HCT116 (cell line): Measurements from ENCODE around the gene GOLIM4. TPM values are rescaled to one million over a fixed set of nuclear protein-coding genes. Genes with fewer than 3 reads are reported as not detected.

ENCODE experiments used
- ATAC-seq: fragments of 200-7000 bp; cut with Tn5 transposase; 2 replicates; pipeline ENCODE4 v1.9.1; 2020; ENCODE audit warnings: mild to moderate bottlenecking, moderate library complexity
- BruUV-seq: library from RNA; stranded (reverse); fragments of 400-500 nt; replicated peaks from 2 replicates; lab custom pipeline; 2021; lab: Mats Ljungman, UMichigan
- CTCF ChIA-PET: fragments of 300-600 bp; sonication (Branson Sonifier 250); formaldehyde crosslinking; loops from one replicate; lab custom pipeline; 2021; ENCODE audit warnings: antibody characterized with exemption; lab: Charles Lee
- POLR2A ChIA-PET: fragments of 300-600, 350-600 bp; sonication (Branson Sonifier 250); formaldehyde crosslinking; loops from one replicate; lab custom pipeline; 2021; ENCODE audit warnings: antibody characterized with exemption; lab: Charles Lee
- RAD21 ChIA-PET, 2 experiments: fragments of 300-600 bp; sonication (Branson Sonifier 250); formaldehyde crosslinking; loops; one replicate each; lab custom pipeline; 2023; ENCODE audit warnings: low total read pairs in 2 of 2; ENCODE audit not compliant: uncharacterized antibody in 2 of 2, unreplicated experiment in 2 of 2, low non-redundant PET in 1 of 2; lab: Charles Lee
- DNase-seq: peaks from one replicate; pipeline ENCODE4 v3.0.0-alpha.2; 2010; ENCODE audit warnings: low read depth, low spot score
- H2AFZ ChIP-seq: fragments of 200-600 bp; shearing (Covaris generic), sonication (generic); 2 replicates; pipeline ENCODE4 v1.6.1; 2017; ENCODE audit warnings: low read depth, mixed run types, mixed read lengths, antibody characterized with exemption, low read length; ENCODE audit not compliant: poor library complexity, severe bottlenecking
- H3K27ac ChIP-seq: 2 replicates; pipeline ENCODE4 v1.5.1; 2012; ENCODE audit warnings: low read depth, low read length
- H3K27me3 ChIP-seq: fragments of 200-600 bp; sonication (generic); 2 replicates; pipeline ENCODE4 v1.6.1; 2016; ENCODE audit warnings: mixed run types, low read length, mixed read lengths; ENCODE audit not compliant: insufficient read depth
- H3K36me3 ChIP-seq, 2 experiments: fragments of 200-500 bp in 1 of 2; fragments of 200-600 bp in 1 of 2; sonication (Bioruptor generic) in 1 of 2; sonication (generic) in 1 of 2; 2 replicates each; pipeline versions ENCODE4 v1.5.1 to v1.6.1; 2014 to 2016; ENCODE audit warnings: low read length in 2 of 2, inconsistent platforms in 1 of 2, mixed read lengths in 1 of 2, mixed run types in 1 of 2; ENCODE audit not compliant: insufficient read depth in 2 of 2, control insufficient read depth in 1 of 2
- H3K4me1 ChIP-seq, 2 experiments: fragments of 200-600 bp in 1 of 2; sonication (generic) in 1 of 2; 2 replicates each; pipeline versions ENCODE4 v1.5.1 to v1.6.1; 2012 to 2017; ENCODE audit warnings: low read length in 2 of 2, inconsistent platforms in 1 of 2, mild to moderate bottlenecking in 1 of 2, mixed read lengths in 1 of 2, mixed run types in 1 of 2, moderate library complexity in 1 of 2; ENCODE audit not compliant: insufficient read depth in 2 of 2, control insufficient read depth in 1 of 2
- H3K4me2 ChIP-seq: fragments of 200-600 bp; sonication (generic); 2 replicates; pipeline ENCODE4 v1.6.1; 2017; ENCODE audit warnings: mixed run types, low read length, mixed read lengths
- H3K4me3 ChIP-seq, 2 experiments: fragments of 200-600 bp in 1 of 2; sonication (generic) in 1 of 2; replicated peaks in 1 of 2; 2 replicates each; pipeline ENCODE4 v1.5.1; 2011 to 2016; ENCODE audit warnings: low read length in 2 of 2, control low read depth in 1 of 2, low read depth in 1 of 2, mild to moderate bottlenecking in 1 of 2, mixed read lengths in 1 of 2, mixed run types in 1 of 2
- H3K79me2 ChIP-seq: fragments of 200-600 bp; sonication (generic); 2 replicates; pipeline ENCODE4 v1.6.1; 2017; ENCODE audit warnings: mild to moderate bottlenecking, mixed run types, low read length, moderate library complexity, mixed read lengths; ENCODE audit not compliant: insufficient read depth
- H3K9ac ChIP-seq: fragments of 200-600 bp; sonication (generic); 2 replicates; pipeline ENCODE4 v1.6.1; 2016; ENCODE audit warnings: low read length, mixed read lengths
- H3K9me2 ChIP-seq: fragments of 200-600 bp; sonication (generic), shearing (Covaris generic); 2 replicates; pipeline ENCODE4 v1.6.1; 2017; ENCODE audit warnings: mixed run types, mild to moderate bottlenecking, moderate library complexity; ENCODE audit not compliant: insufficient read depth
- H3K9me3 ChIP-seq, 2 experiments: fragments of 200-500 bp in 1 of 2; fragments of 200-600 bp in 1 of 2; sonication (Bioruptor generic) in 1 of 2; sonication (generic) in 1 of 2; 2 replicates each; pipeline ENCODE4 v1.6.1; 2014 to 2017; ENCODE audit warnings: low read length in 2 of 2, mixed read lengths in 2 of 2, inconsistent platforms in 1 of 2, low read depth in 1 of 2, mild to moderate bottlenecking in 1 of 2, mixed run types in 1 of 2, moderate library complexity in 1 of 2; ENCODE audit not compliant: control insufficient read depth in 1 of 2, insufficient read depth in 1 of 2
- H4K20me1 ChIP-seq: fragments of 200-600 bp; sonication (generic), shearing (Covaris generic); 2 replicates; pipeline ENCODE4 v1.6.1; 2017; ENCODE audit warnings: mixed run types, mild to moderate bottlenecking, moderate library complexity; ENCODE audit not compliant: insufficient read depth
- EGR1 ChIP-seq: IDR thresholded peaks from 2 replicates; pipeline ENCODE4 v1.6.1; 2012; ENCODE audit warnings: low read depth
- ELF1 ChIP-seq: IDR thresholded peaks from 2 replicates; pipeline ENCODE4 v1.6.1; 2012; ENCODE audit warnings: low read depth, borderline replicate concordance
- EZH2phosphoT487 ChIP-seq: fragments of 200-600 bp; IDR thresholded peaks from 2 replicates; pipeline ENCODE4 v1.6.1; 2018; ENCODE audit warnings: antibody characterized with exemption, borderline replicate concordance
- FOSL1 ChIP-seq: IDR thresholded peaks from 2 replicates; pipeline ENCODE4 v1.6.1; 2012; ENCODE audit warnings: low read depth
- SRF ChIP-seq: IDR thresholded peaks from 2 replicates; pipeline ENCODE4 v1.6.1; 2012; ENCODE audit warnings: low read depth
- TCF7L2 ChIP-seq: IDR thresholded peaks from 2 replicates; pipeline ENCODE4 v1.7.0; 2011; ENCODE audit warnings: borderline replicate concordance, inconsistent platforms; ENCODE audit not compliant: insufficient read depth, insufficient read length; ENCODE audit errors: extremely low read depth
- YY1 ChIP-seq: IDR thresholded peaks from 2 replicates; pipeline ENCODE4 v1.6.1; 2011; ENCODE audit warnings: low read length, low read depth, moderate library complexity, mild to moderate bottlenecking; ENCODE audit not compliant: insufficient replicate concordance; ENCODE audit errors: extremely low read depth
- intact Hi-C: fragments of 100-400 bp; cut with micrococcal nuclease; formaldehyde crosslinking; loops from 2 replicates; pipeline ENCODE4 v1.10.0; 2022
- total RNA-seq: library from RNA; stranded (reverse); gene quantifications from one replicate; pipeline ENCODE4 v1.2.1, GENCODE V29; 2021; ENCODE audit not compliant: unreplicated experiment

Gene GOLIM4
- total RNA-seq, 1 experiment from 2014 or later, result 10.6 TPM

GRCh38 chr3:168087539-168087938, 8.2 kb downstream of the GOLIM4 start:
- RAD21 ChIA-PET, result interaction anchor here in 1 of 2 experiments (0.6 kb wide), 1 partner anchor 40 kb away, joined by 3 read pairs; no protein-coding TSS in a partner anchor
- Histone ChIP-seq H2AFZ (no peak overlapping the region), H3K36me3 (no peaks in the 10 kb centered on the region), H4K20me1 (no peaks in the 10 kb centered on the region), H3K4me2 (no peak overlapping the region), H3K9ac (no peak overlapping the region), H3K27me3 (no peaks in the 10 kb centered on the region), H3K4me1 (peaks cover 29 to 30% of the 10 kb centered on the region in 2 experiments), H3K79me2 (peaks cover 48% of the 10 kb centered on the region), H3K27ac (no peak overlapping the region), H3K9me3 (no peaks in the 10 kb centered on the region), H3K4me3 (no peak overlapping the region), H3K9me2 (no peaks in the 10 kb centered on the region)
- CTCF ChIA-PET, result interaction anchor here (1.6 kb wide), 1 partner anchor 94 kb away, joined by 4 read pairs; no protein-coding TSS in a partner anchor
- intact Hi-C loops, result no loop called here
- POLR2A ChIA-PET, result no interaction called here
- DNase-seq (no peak), ATAC-seq (no peak)
- no TSS peak for BruUV-seq
- TF ChIP-seq EZH2phosphoT487, result no peak
- no peak for TF ChIP-seq YY1
- TF ChIP-seq SRF, result no peak

DNA sequence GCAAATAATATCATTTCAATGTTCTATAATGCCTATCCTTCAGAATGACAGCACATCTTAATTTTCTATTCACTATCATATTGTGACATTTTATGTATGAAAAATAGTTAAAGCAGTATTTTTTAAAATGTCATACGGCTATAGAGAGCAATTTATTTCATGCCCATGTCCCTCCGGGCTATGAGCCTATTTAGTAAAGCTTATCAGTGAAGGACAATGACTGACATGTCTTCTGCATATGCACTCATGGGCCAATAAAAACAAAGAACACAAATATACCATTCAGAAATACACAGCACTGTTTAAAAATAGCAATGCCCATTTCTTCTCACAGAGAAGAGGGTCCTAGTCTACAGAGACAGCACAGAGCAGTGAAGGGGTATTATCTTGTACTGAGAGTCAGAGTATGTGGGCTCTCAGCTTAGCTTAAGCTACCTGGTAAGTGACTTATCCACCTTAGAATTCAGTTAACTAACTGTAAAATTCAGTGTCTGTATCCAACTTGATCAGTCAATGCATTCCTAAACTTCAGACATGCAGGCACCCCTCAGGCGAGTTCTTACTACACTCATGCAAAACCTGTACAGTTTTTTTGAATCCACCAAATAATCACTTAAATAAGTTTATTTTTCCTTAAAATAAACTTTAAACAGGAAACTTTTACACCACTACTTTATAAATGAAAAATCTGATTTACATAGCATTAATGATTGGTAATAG, 9.0 kb downstream of the GOLIM4 start:
- no peak for DNase-seq
- ATAC-seq, result no peak
- ChIA-PET POLR2A (no interaction called here), RAD21 (no interaction called here)
- intact Hi-C loops, result no loop called here
- Histone ChIP-seq H3K4me2 (no peak overlapping the region), H3K4me1 (peaks cover 20 to 22% of the 10 kb centered on the region in 2 experiments), H3K4me3 (no peak overlapping the region)
- BruUV-seq, result no TSS peak
- TF ChIP-seq SRF, result no peak
- TF ChIP-seq TCF7L2, result no peak
- TF ChIP-seq EGR1, result no peak
- no peak for TF ChIP-seq FOSL1
- TF ChIP-seq EZH2phosphoT487, result no peak
- no peak for TF ChIP-seq ELF1
- TF ChIP-seq, all 23 proteins: peak for 0
- Histone ChIP-seq H3K9me2 (no peaks in the 10 kb centered on the region), H3K27me3 (no peaks in the 10 kb centered on the region), H2AFZ (no peak overlapping the region), H3K9me3 (no peaks in the 10 kb centered on the region), H3K9ac (no peak overlapping the region), H3K79me2 (peaks cover 44% of the 10 kb centered on the region), H3K27ac (no peak overlapping the region), H3K36me3 (no peaks in the 10 kb centered on the region), H4K20me1 (no peaks in the 10 kb centered on the region)
- CTCF ChIA-PET, result no interaction called here
